Islet of Langerhans (tissue), 1 donor: Measurements from ENCODE around the gene KCTD12.
A peak's percentile ranks its signal among the peaks of the same experiment; 100 is the strongest.

ENCODE experiments used
- FAIRE-seq: peaks from one replicate; lab custom pipeline; 2011; peaks lifted over from hg19 to GRCh38; lab: Jason Lieb, UNC

The KCTD12 gene

GRCh38 chr13:76887076-76887563 lies 915 bp upstream of the KCTD12 start:
- FAIRE-seq = no peak

GRCh38 chr13:76886005-76886291 lies 257 bp downstream of the KCTD12 start:
- FAIRE-seq = no peak

- no peak for FAIRE-seq
These were observed 801 bp downstream of the KCTD12 start for GRCh38 chr13:76885203-76886004.

- no peak for FAIRE-seq
These were observed 1.4 kb downstream of the KCTD12 start for GRCh38 chr13:76884907-76885202.

- peak; percentile 51 for FAIRE-seq
These were observed 1.9 kb downstream of the KCTD12 start for GRCh38 chr13:76884186-76884906.

GRCh38 chr13:76883236-76883635 lies 3.0 kb downstream of the KCTD12 start:
- FAIRE-seq = peak; percentile 69

GRCh38 chr13:76882431-76882830 lies 3.8 kb downstream of the KCTD12 start:
- FAIRE-seq = peak; percentile 38

- FAIRE-seq = no peak
These were observed 6.3 kb downstream of the KCTD12 start for GRCh38 chr13:76879883-76880270.

GRCh38 chr13:76879203-76879882 lies 6.9 kb downstream of the KCTD12 start:
- FAIRE-seq = no peak

- FAIRE-seq = no peak
These were observed 8.2 kb downstream of the KCTD12 start for GRCh38 chr13:76878043-76878442.

- no peak for FAIRE-seq
These were observed 10.9 kb downstream of the KCTD12 start for GRCh38 chr13:76875271-76875815.

GRCh38 chr13:76874479-76874878 lies 11.7 kb downstream of the KCTD12 start:
- FAIRE-seq = no peak

GRCh38 chr13:76873445-76873844 lies 12.8 kb downstream of the KCTD12 start:
- no peak for FAIRE-seq

GRCh38 chr13:76872675-76873074 lies 13.5 kb downstream of the KCTD12 start:
- no peak for FAIRE-seq

GRCh38 chr13:76871432-76871831 lies 14.8 kb downstream of the KCTD12 start:
- peak; percentile 56 for FAIRE-seq

- FAIRE-seq = no peak
These were observed 17.8 kb downstream of the KCTD12 start for GRCh38 chr13:76868371-76868770.

- FAIRE-seq = no peak
These were observed 20.2 kb downstream of the KCTD12 start for GRCh38 chr13:76865996-76866503.

GRCh38 chr13:76865109-76865508 lies 21.1 kb downstream of the KCTD12 start:
- FAIRE-seq = no peak

- FAIRE-seq = no peak
These were observed 21.9 kb downstream of the KCTD12 start for GRCh38 chr13:76864259-76864658.

- FAIRE-seq = no peak
These were observed 23.2 kb downstream of the KCTD12 start for GRCh38 chr13:76863022-76863421.

- FAIRE-seq = no peak
These were observed 24.3 kb downstream of the KCTD12 start for GRCh38 chr13:76861859-76862258.

- FAIRE-seq = no peak
These were observed 25.5 kb downstream of the KCTD12 start for GRCh38 chr13:76860706-76861105.

- FAIRE-seq = no peak
These were observed 31.3 kb downstream of the KCTD12 start for GRCh38 chr13:76854894-76855293.
